Ovary (tissue), 9 donors: ENCODE results near the gene RABL6. TPM values are rescaled to one million over a fixed set of nuclear protein-coding genes. Genes with fewer than 3 reads are reported as not detected.

ENCODE experiments used
- DNase-seq, 5 donors: peaks; one replicate each; pipeline ENCODE4 v3.0.0-alpha.2; 2019 to 2020
- H3K27ac ChIP-seq, 2 donors: fragments of 200-600 bp; one replicate each; pipeline versions ENCODE4 v1.5.1 to v1.8.0; 2019 to 2022
- H3K27me3 ChIP-seq: fragments of 200-600 bp; one replicate; pipeline ENCODE4 v1.8.0; 2022
- H3K36me3 ChIP-seq: fragments of 200-600 bp; sonication (generic); one replicate; pipeline ENCODE4 v1.5.1; 2019
- H3K4me1 ChIP-seq: one replicate; pipeline ENCODE4 v1.8.1; 2013; ENCODE audit warnings: mild to moderate bottlenecking, moderate library complexity; ENCODE audit not compliant: insufficient read depth
- H3K4me3 ChIP-seq: fragments of 200-600 bp; sonication (generic); one replicate; pipeline ENCODE4 v1.5.1; 2017
- H3K9me3 ChIP-seq, 2 donors: fragments of 200-600 bp in 1 of 2; sonication (generic) in 1 of 2; one replicate each; pipeline versions ENCODE4 v1.5.1 to v1.8.1; 2013 to 2019; ENCODE audit warnings: mild to moderate bottlenecking in 1 of 2, moderate library complexity in 1 of 2
- EP300 ChIP-seq: sonication (generic); formaldehyde crosslinking; IDR thresholded peaks from one replicate; pipeline ENCODE4 v1.6.1; 2017; ENCODE audit warnings: antibody characterized with exemption
- POLR2A ChIP-seq: fragments of 450-650 bp; IDR thresholded peaks from one replicate; pipeline ENCODE4 v1.6.1; 2017; ENCODE audit warnings: antibody characterized with exemption, mild to moderate bottlenecking, moderate library complexity
- WGBS, 3 donors: extraction: QIAGEN DNeasy Blood & Tissue Kit in 1 of 3; methylation state at CpG; one replicate each; pipeline versions ENCODE4 v1.1.5 to v1.1.7; 2013 to 2017; 5-methylcytosine and 5-hydroxymethylcytosine counted together
- intact Hi-C, 4 donors: fragments of 100-400 bp; cut with DNase I; formaldehyde crosslinking; loops; one replicate each; pipeline versions ENCODE4 v1.11.0 to v1.15.1; 2022 to 2023
- polyA plus RNA-seq, 2 donors: library from polyadenylated mRNA; stranded (reverse); fragments of 200-250 nt in 1 of 2; fragments of 350-450 nt in 1 of 2; fragmentation: Illumina TruSeq in 1 of 2; extraction: RNeasy Lipid Tissue Mini Kit (QIAGEN cat#74804) in 1 of 2; gene quantifications; one replicate each; pipeline ENCODE4 v1.2.3, GENCODE V29; 2013 to 2014
- total RNA-seq, 7 donors: library from RNA; depleted of rRNA in 2 of 7; stranded (reverse); fragments of >200 nt in 2 of 7; fragmentation: NEBNext Ultra II Directional in 3 of 7; extraction: Animal tissue kit (Norgen Biotek cat#: 25700) in 3 of 7; gene quantifications; one replicate each; pipeline versions ENCODE4 v1.1.0 to v1.2.4, GENCODE V29; 2016 to 2023
- TF ChIP-seq, protein P1 (sequence below), 3 donors: fragments of 450-650 bp in 2 of 3; fragments of 200-600 bp in 1 of 3; IDR thresholded peaks; one replicate each; pipeline versions ENCODE4 v1.5.1 to v1.8.0; 2016 to 2022; ENCODE audit warnings: antibody characterized with exemption in 3 of 3, mild to moderate bottlenecking in 1 of 3
- donor health status: DM: no; HTN: no; CAD: no; lungs with moderate emphysema.
- donor health status: DM: no; HTN: no; CAD: no.
- donor health status: Bipolar disorder and iron deficiency.
- donor health status: DM: yes; HTN: yes; CAD: no.
- donor health status: DM: no; HTN: no; CAD: no.
- donor health status: DM: yes; HTN: yes; CAD: no.

RABL6 gene
- total and polyA plus RNA-seq, 9 donors: 22.6 to 65.4 (median 49.4) TPM

DNA sequence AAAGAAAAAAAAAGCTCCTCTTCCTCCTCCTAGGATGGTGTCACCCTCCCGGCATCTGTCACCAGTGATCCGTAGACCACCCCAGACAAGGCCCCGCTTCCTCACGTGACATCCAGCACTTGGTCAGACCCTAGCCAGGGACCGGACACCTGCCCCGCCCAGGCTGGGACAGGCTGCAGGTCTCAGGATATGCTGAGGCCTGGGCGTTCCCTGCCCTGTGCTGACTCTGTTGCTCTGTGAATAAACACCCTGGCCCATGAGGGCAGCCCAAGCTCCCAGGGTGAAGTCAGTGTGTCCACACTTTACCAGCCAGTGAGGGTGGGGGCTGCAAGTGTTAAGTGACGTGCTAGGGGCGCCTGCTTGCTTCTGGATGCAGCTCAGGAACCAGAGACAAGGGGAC is 52.8 kb downstream of the RABL6 start:
- Histone ChIP-seq H3K9me3 (no peaks in the 10 kb centered on the region), H3K4me3 (no peak overlapping the region), H3K4me1 (peaks cover 7% of the 10 kb centered on the region), H3K36me3 (no peaks in the 10 kb centered on the region), H3K27ac (no peak overlapping the region), H3K27me3 (no peaks in the 10 kb centered on the region)
- TF ChIP-seq, protein P1, sequence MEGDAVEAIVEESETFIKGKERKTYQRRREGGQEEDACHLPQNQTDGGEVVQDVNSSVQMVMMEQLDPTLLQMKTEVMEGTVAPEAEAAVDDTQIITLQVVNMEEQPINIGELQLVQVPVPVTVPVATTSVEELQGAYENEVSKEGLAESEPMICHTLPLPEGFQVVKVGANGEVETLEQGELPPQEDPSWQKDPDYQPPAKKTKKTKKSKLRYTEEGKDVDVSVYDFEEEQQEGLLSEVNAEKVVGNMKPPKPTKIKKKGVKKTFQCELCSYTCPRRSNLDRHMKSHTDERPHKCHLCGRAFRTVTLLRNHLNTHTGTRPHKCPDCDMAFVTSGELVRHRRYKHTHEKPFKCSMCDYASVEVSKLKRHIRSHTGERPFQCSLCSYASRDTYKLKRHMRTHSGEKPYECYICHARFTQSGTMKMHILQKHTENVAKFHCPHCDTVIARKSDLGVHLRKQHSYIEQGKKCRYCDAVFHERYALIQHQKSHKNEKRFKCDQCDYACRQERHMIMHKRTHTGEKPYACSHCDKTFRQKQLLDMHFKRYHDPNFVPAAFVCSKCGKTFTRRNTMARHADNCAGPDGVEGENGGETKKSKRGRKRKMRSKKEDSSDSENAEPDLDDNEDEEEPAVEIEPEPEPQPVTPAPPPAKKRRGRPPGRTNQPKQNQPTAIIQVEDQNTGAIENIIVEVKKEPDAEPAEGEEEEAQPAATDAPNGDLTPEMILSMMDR (IDR thresholded peaks at IDR 0.05): no peak
- TF ChIP-seq POLR2A (no peak), EP300 (no peak)
- WGBS, 3 donors: 84 to 91% (median 90%) methylated on average over 9 of the region's 9 CpGs
- no peak for DNase-seq
- intact Hi-C loops: no loop called here

DNA sequence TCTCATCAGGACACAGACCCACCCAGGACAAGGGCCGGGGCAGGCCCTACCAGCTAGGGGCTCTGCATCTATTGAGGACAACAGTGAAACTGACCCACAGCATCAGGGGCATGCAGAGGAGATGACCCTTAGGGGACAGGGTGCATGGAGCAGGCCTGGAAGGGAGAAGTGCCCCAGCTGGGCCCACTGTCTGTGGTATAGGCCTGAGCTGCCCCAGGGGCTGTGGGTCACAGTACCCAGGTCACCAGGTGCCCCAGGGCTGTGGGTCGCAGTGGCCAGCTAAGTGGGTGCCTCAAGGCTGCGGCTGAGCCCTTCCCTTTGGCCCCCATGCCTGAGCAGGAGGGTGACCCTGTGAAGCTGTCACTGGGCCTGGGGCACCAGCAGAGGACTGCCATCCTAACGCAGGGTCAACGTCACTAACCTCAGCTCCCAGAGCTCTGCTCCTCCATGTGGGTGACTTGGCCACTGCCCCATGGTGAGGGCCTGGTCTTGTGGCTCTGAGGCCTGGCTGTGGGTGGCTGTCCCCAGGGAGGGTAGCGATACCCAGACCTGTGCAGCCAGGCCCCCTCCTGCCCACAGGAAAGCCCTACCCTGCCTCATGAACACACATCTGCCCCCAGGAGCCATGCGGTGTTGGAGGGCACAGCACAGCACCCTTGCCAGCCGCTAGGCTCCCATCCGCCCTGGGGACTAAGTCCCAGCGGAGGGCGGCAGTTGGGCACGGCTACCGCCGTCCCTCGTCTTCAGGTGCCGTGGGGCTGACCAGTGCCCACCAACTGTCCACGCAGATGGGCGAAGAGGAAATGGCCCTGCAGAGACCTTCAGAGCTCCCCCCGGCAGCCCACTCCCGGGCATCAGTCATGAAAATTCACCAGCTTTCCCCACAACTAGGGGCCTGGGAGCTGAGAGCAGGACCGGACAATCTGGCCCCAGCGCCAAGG is 53.5 kb downstream of the RABL6 start:
- Histone ChIP-seq H3K27ac (no peak overlapping the region), H3K4me3 (no peak overlapping the region), H3K9me3 (no peaks in the 10 kb centered on the region), H3K27me3 (no peaks in the 10 kb centered on the region), H3K4me1 (peaks cover 7% of the 10 kb centered on the region), H3K36me3 (no peaks in the 10 kb centered on the region)
- intact Hi-C loops: no loop called here
- DNase-seq: peak in 1 of 5 donors; percentile 16
- no peak for TF ChIP-seq EP300
- TF ChIP-seq, protein P1 (IDR thresholded peaks at IDR 0.05): no peak
- TF ChIP-seq POLR2A: no peak
- WGBS, 3 donors: 84 to 89% (median 84%) methylated on average over 21 to 22 of the region's 22 CpGs

DNA sequence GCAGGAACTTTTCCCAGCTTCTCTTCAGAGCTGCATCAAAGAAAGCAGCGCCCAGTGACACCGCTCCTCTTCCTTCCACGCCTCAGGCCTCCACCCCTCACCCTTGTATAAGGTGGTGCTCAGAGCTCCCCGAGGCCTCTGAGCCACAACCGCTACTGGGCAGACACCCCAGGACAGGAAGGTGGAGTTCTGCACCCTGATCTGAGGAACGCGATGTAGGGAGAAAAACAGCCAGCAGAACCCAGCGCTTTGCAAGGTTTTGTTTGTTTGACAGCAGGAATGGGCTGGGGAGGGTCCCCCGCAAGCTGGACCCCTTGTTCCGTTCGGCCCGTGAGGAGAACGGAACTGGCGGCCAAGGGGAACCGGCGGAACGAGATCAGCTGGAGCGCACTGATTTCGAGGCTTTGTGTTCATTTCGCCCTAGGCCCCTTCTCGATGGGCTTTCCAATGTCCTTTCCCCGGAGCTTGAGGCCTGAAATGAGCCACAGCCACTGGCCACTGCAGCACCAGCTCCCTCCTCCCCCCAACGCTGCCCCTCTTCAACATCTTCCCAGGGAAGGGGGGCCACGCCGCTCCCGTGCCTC is 54.2 kb downstream of the RABL6 start:
- intact Hi-C loops: no loop called here
- Histone ChIP-seq H3K27me3 (no peaks in the 10 kb centered on the region), H3K36me3 (no peaks in the 10 kb centered on the region), H3K4me1 (peaks cover 8% of the 10 kb centered on the region), H3K27ac (no peak overlapping the region), H3K4me3 (no peak overlapping the region), H3K9me3 (no peaks in the 10 kb centered on the region)
- no peak for TF ChIP-seq POLR2A
- no peak for TF ChIP-seq EP300
- TF ChIP-seq, protein P1 (IDR thresholded peaks at IDR 0.05): no peak
- 83 to 87% (median 83%) methylated on average over 26 of the region's 26 CpGs for WGBS, 3 donors
- peak in 1 of 5 donors; percentile 18 for DNase-seq

DNA sequence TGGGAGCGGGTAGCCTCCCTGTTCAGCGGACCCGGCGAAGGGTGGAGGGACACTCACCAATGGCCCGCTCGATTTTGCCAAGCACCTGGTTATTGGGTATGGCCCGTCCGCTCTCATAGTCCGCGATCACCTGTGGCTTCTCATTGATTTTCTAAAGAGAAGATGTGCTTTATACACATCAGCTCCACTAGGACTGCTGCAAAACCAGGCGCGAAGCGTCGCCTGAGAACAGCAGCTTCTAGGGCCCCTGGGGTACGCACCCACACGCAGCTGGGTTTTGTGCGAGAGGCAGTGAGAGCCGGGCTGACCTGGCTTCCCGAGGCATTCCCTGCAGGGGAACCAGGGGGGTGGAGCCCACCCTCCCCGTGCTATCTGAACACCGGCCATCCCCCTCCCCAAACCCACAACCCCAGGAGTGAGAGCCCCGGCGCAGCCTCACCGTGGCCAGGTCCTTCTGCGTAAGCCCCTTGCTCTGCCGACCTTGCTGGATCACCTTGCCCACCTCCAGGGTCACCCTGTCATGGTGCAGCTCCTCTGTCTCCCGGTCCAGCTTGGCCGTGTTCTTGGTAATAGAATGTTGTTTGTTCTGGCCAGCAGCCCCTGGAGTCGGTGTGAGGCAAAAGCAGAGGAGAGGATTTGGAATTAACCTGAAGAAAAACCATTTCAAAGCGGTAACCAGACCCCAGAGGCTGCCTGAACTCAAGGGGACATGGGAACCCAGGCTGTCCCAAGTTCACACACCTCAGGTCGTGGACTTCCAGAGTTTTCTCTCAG is 55.3 kb downstream of the RABL6 start:
- Histone ChIP-seq H3K27ac (no peak overlapping the region), H3K4me1 (peaks cover 8% of the 10 kb centered on the region), H3K4me3 (no peak overlapping the region), H3K36me3 (no peaks in the 10 kb centered on the region), H3K9me3 (no peaks in the 10 kb centered on the region), H3K27me3 (no peaks in the 10 kb centered on the region)
- DNase-seq: peak in 1 of 5 donors; percentile 19
- TF ChIP-seq EP300: no peak
- TF ChIP-seq, protein P1 (IDR thresholded peaks at IDR 0.05): no peak
- TF ChIP-seq POLR2A: no peak
- 86 to 89% (median 89%) methylated on average over 31 of the region's 31 CpGs for WGBS, 3 donors
- intact Hi-C loops: no loop called here
